ENCODE measurements around the gene APOBEC3G.
"Not testable (repeated sequence)": the region's sequence is repeated elsewhere in the genome, so short reads cannot be mapped to it uniquely, and the experiment has no call there.

Gene APOBEC3G

GRCh38 chr22:39077026-39077840 is at the start of gene APOBEC3G:
APOBEC3G (plus strand) TSS chr22:39077275; CDS start chr22:39077362, 87 bp downstream.
- not testable (repeated sequence) for DNase-seq (ENCODE audit: low read depth)

DNA sequence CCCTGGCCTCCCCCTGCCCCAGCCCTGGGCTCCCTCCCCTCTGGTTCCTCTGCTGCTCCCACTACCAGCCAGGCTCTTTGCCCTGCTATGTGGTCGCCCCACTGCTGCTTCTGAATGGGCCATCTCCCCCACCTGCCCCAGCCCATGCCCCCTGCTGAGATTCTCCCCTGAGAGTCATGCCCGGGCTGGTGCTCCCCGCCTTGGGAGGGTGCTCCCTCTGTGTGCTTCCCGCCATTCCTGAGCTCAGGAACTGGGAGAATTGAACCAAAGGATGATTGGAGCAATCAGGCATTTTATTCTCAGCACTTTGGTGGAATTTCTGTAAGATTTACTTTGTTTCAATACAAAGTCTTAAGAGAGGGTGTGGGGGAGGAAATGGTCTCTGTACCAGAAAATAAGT is 49.4 kb upstream of the APOBEC3G start:
- no peak for DNase-seq (ENCODE audit: low read depth)

GRCh38 chr22:39028281-39028680 is 48.8 kb upstream of the APOBEC3G start:
- DNase-seq (ENCODE audit: low read depth) = no peak

GRCh38 chr22:39029227-39029626 is 47.8 kb upstream of the APOBEC3G start:
- no peak for DNase-seq (ENCODE audit: low read depth)

DNA sequence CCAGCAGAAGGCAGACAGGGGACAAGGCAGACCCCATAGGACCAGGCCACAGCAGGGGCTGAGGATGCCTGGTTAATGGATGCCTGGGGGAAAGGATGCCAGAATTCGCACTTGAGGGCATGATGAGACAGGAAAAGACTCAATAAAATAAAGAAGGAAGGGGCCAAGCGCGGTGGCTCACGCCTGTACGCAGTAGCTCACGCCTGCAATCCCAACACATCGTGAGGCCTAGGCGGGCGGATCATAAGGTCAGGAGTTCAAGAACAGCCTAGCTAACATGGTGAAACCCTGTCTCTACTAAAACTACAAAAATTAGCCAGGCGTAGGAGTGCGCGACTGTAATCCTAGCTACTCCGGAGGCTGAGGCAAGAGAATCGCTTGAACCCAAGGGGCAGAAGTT is 46.4 kb upstream of the APOBEC3G start:
- no peak for DNase-seq (ENCODE audit: low read depth)

- DNase-seq (ENCODE audit: low read depth) = not testable (repeated sequence)
Measured at GRCh38 chr22:39031434-39032295, 45.4 kb upstream of the APOBEC3G start.

DNA sequence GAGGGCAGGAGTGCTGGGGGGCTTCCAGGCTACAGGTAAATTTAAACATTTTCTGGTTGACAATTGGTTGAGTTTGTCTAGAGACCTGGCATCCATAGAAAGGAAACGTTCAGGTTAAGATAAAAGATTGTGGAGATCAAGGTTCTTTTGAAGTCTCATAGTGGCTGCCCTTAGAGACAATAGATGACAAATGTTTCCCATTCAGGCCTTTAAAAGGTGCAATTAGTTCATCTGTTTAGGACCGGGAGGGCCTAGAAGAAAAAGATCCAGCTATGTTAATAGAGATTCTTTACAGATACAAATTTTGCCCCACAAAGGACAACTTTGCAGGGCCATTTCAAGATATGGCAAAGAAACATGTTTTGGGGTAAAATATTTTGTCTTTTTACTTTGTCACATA is 40.0 kb upstream of the APOBEC3G start:
- DNase-seq (ENCODE audit: low read depth) = not testable (repeated sequence)

GRCh38 chr22:39039306-39040126 is 37.6 kb upstream of the APOBEC3G start:
- DNase-seq (ENCODE audit: low read depth) = no peak

GRCh38 chr22:39040155-39040537 is 36.9 kb upstream of the APOBEC3G start:
- DNase-seq (ENCODE audit: low read depth) = not testable (repeated sequence)

GRCh38 chr22:39040538-39041296 is 36.4 kb upstream of the APOBEC3G start, which contains the start of gene APOBEC3F:
APOBEC3F (plus strand) TSS chr22:39040864; CDS start chr22:39040961, 97 bp downstream.
- DNase-seq (ENCODE audit: low read depth) = not testable (repeated sequence)

DNA sequence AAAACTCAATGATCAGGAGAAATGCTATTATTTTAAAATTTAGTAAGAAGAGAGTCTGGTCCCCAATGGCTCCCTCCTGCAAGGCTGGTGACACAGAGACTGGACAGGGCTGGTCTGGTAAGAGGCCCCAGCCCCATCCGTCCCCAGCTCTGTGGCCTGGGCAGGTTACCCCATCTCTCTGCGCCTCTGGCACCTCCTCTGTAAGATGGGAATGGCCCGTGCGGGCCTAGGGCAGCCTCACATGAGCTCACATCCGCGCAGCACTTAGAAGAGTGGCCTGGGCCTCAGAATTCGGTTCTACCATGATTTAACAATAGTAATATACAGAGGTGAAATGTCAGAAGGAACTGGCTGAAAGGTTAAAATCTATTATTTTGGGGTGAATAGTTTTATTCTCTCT is 35.2 kb upstream of the APOBEC3G start:
- DNase-seq (ENCODE audit: low read depth) = no peak

GRCh38 chr22:39043063-39043462 is 34.0 kb upstream of the APOBEC3G start:
- not testable (repeated sequence) for DNase-seq (ENCODE audit: low read depth)

GRCh38 chr22:39045136-39045535 is 31.9 kb upstream of the APOBEC3G start:
- DNase-seq (ENCODE audit: low read depth) = not testable (repeated sequence)

GRCh38 chr22:39049486-39049885 is 27.6 kb upstream of the APOBEC3G start:
- DNase-seq (ENCODE audit: low read depth) = not testable (repeated sequence)

- not testable (repeated sequence) for DNase-seq (ENCODE audit: low read depth)
Measured at GRCh38 chr22:39051844-39052495, 25.1 kb upstream of the APOBEC3G start.

- DNase-seq (ENCODE audit: low read depth) = no peak
Measured at GRCh38 chr22:39055658-39056057, 21.4 kb upstream of the APOBEC3G start.

- DNase-seq (ENCODE audit: low read depth) = not testable (repeated sequence)
Measured at GRCh38 chr22:39061290-39061689, 15.8 kb upstream of the APOBEC3G start.

DNA sequence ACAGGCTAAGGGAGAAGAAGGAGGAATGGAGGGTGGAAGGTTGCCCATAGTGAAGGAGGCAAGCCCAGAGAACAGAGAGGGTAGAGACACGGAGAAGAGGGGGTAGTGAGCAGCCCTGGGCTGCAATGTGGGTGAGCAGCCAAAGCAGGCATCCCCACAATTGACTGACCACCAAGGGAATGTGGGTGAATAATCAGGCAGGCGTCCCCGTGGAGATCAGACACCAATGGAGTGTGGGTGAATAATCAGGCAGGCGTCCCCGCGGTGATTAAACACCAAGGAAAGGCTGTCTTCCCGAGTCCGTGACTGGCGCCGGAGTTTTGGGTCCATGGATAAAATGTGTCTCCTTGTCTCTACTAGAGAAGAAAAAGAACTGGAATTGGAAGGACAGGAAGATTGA is 15.1 kb upstream of the APOBEC3G start:
- not testable (repeated sequence) for DNase-seq (ENCODE audit: low read depth)

DNA sequence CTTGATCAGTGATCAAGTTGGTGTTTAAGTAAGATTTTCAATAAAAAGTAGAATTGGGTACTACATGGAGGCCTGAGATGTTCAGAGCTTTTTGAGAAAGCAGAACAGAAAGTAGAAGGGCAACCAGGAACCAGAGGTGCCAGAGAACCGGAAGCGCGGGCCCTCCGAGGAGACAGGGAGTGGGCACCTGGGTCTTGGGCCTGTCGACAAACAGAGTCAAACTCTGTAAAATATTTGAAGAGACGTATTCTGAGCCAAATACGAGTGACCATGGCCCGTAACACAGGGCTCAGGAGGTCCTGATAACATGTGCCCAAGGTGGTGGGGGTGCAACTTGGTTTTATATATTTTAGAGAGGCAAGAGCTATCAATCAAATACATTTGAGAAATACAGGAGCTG is 13.2 kb upstream of the APOBEC3G start:
- not testable (repeated sequence) for DNase-seq (ENCODE audit: low read depth)

DNA sequence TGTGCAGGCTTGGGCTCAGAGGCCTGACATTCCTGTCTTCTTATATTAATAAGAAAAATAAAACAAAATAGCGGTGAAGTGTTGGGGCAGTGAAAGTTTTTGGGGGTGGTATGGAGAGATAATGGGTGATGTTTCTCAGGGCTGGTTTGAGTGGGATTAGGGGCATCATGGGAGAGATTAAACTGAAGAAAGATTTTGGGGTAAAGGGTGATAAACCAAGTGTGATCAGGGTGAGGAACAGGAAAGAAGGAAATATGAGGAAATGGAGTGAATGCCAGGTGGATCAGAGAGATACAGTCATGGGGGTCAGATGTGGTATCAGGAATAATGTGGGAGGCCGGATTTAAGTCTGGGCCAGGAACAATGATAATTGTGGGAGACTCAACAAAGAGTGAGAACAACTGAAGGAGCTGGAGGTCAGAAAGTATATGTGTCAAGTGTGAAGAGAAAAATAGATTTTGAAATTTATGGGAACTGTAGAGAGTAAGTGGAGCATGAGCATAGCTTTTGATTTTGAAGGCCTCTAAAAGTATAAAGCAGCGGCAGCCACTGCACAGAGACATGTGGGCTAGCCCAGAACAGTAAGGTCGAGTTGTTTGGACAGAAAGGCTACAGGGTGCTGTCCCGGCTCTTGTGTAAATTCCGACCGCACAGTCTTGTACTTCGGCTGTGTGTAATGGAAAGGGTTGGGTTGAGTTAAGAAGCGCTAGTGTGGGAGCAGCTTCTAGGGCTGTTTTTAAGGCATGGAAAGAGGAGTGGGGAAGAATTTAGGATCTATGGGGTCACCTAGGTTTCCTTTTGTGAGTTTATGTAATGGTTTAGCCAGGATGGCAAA is 10.4 kb upstream of the APOBEC3G start:
- DNase-seq (ENCODE audit: low read depth) = not testable (repeated sequence)
